ENCODE results near the gene CHN1.
A peak's percentile ranks its signal among the peaks of the same experiment; 100 is the strongest.

CHN1 gene

GRCh38 chr2:174839662-174840061, 165.5 kb downstream of the CHN1 start:
- Histone ChIP-seq H3K79me2 (ENCODE audit: insufficient read depth, low read depth) (no peaks in the 10 kb centered on the region), H4K20me1 (ENCODE audit: insufficient read depth) (no peaks in the 10 kb centered on the region), H3K36me3 (ENCODE audit: insufficient read depth) (no peaks in the 10 kb centered on the region), H3K4me2 (no peak overlapping the region), H3K9ac (no peak overlapping the region), H3K4me3 (IDR thresholded peaks at IDR 0.05; ENCODE audit: insufficient read depth, low read depth, low read length) (no peak overlapping the region), H2AFZ (ENCODE audit: low read depth) (no peak overlapping the region), H3K4me1 (ENCODE audit: low read depth, poor library complexity, severe bottlenecking) (peaks cover 14% of the 10 kb centered on the region), H3K27me3 (ENCODE audit: insufficient read depth, low read depth) (no peaks in the 10 kb centered on the region), H3K27ac (no peak overlapping the region)
- TF ChIP-seq CTCF (conservative IDR thresholded peaks at IDR 0.05; ENCODE audit: low read depth, low read length): no peak

DNA sequence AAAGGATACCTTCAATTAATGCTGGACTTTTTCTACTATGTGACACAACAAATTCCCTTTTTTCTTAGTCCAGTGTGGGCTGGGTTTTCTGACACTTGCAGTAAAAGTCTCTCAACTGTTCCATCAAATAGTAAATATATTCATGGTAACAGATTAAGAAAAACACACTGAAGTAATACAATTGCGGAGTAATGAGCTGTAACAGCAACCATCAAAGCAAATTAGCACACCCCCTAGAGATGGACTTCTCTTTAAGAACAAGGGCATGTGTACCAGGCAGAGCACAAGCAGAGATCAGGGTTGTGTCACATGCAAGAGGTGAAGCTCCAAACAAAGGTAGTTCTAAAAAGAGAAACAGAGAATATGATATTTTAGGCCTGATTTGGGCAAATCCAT, 168.2 kb downstream of the CHN1 start:
- Histone ChIP-seq H3K36me3 (ENCODE audit: insufficient read depth) (no peaks in the 10 kb centered on the region), H3K79me2 (ENCODE audit: insufficient read depth, low read depth) (no peaks in the 10 kb centered on the region), H4K20me1 (ENCODE audit: insufficient read depth) (no peaks in the 10 kb centered on the region), H3K4me3 (IDR thresholded peaks at IDR 0.05; ENCODE audit: insufficient read depth, low read depth, low read length) (no peak overlapping the region), H3K27me3 (ENCODE audit: insufficient read depth, low read depth) (no peaks in the 10 kb centered on the region), H3K4me2 (no peak overlapping the region), H3K27ac (no peak overlapping the region), H3K9ac (no peak overlapping the region), H3K4me1 (ENCODE audit: low read depth, poor library complexity, severe bottlenecking) (peaks cover 14% of the 10 kb centered on the region), H2AFZ (ENCODE audit: low read depth) (no peak overlapping the region)
- TF ChIP-seq CTCF (conservative IDR thresholded peaks at IDR 0.05; ENCODE audit: low read depth, low read length): no peak

- H4K20me1 ChIP-seq (ENCODE audit: insufficient read depth): no peaks in the 10 kb centered on the region
- peak overlapping the region; percentile 0; the same call in 1 of the 2 replicates for H3K4me2 ChIP-seq
- H2AFZ ChIP-seq (ENCODE audit: low read depth): no peak overlapping the region
- H3K36me3 ChIP-seq (ENCODE audit: insufficient read depth): no peaks in the 10 kb centered on the region
- H3K27me3 ChIP-seq (ENCODE audit: insufficient read depth, low read depth): no peaks in the 10 kb centered on the region
- TF ChIP-seq CTCF (conservative IDR thresholded peaks at IDR 0.05; ENCODE audit: low read depth, low read length): no peak
- peaks cover 14% of the 10 kb centered on the region for H3K4me1 ChIP-seq (ENCODE audit: low read depth, poor library complexity, severe bottlenecking)
- H3K79me2 ChIP-seq (ENCODE audit: insufficient read depth, low read depth): no peaks in the 10 kb centered on the region
- H3K4me3 ChIP-seq (IDR thresholded peaks at IDR 0.05; ENCODE audit: insufficient read depth, low read depth, low read length): no peak overlapping the region
- H3K27ac ChIP-seq: no peak overlapping the region; the same call in 1 of the 2 replicates
- H3K9ac ChIP-seq: no peak overlapping the region
Measured at GRCh38 chr2:174836377-174836994, 168.7 kb downstream of the CHN1 start.

- Histone ChIP-seq H3K9ac (no peak overlapping the region), H3K27ac (no peak overlapping the region; the same call in 1 of the 2 replicates), H3K4me3 (IDR thresholded peaks at IDR 0.05; ENCODE audit: insufficient read depth, low read depth, low read length) (no peak overlapping the region), H3K36me3 (ENCODE audit: insufficient read depth) (no peaks in the 10 kb centered on the region), H3K4me2 (peak overlapping the region; percentile 0; the same call in 1 of the 2 replicates), H3K79me2 (ENCODE audit: insufficient read depth, low read depth) (no peaks in the 10 kb centered on the region), H3K4me1 (ENCODE audit: low read depth, poor library complexity, severe bottlenecking) (peaks cover 14% of the 10 kb centered on the region), H2AFZ (ENCODE audit: low read depth) (no peak overlapping the region), H3K27me3 (ENCODE audit: insufficient read depth, low read depth) (no peaks in the 10 kb centered on the region), H4K20me1 (ENCODE audit: insufficient read depth) (no peaks in the 10 kb centered on the region)
- TF ChIP-seq CTCF (conservative IDR thresholded peaks at IDR 0.05; ENCODE audit: low read depth, low read length): no peak
Measured at GRCh38 chr2:174835797-174836255, 169.4 kb downstream of the CHN1 start.

Data from KMS-11 (cell line).